Mammary epithelial cell (primary cell): Measurements from ENCODE around the gene GBX2.

ENCODE experiments used
- EZH2 ChIP-seq: IDR thresholded peaks from 2 replicates; pipeline ENCODE4 v1.6.1; 2012; ENCODE audit warnings: low read length, inconsistent platforms, borderline replicate concordance
- TF ChIP-seq, protein P1 (sequence below), 2 donors: IDR thresholded peaks in 1 of 2; conservative IDR thresholded peaks in 1 of 2; 2 replicates each; pipeline ENCODE4 v1.5.1; 2011 to 2012; ENCODE audit warnings: inconsistent platforms in 2 of 2, low read length in 2 of 2, mild to moderate bottlenecking in 2 of 2, control low read depth in 1 of 2, low read depth in 1 of 2; ENCODE audit not compliant: insufficient read depth in 1 of 2; ENCODE audit errors: extremely low read depth in 1 of 2

GRCh38 chr2:236217926-236218325, 49.7 kb upstream of the GBX2 start:
- TF ChIP-seq, protein P1, sequence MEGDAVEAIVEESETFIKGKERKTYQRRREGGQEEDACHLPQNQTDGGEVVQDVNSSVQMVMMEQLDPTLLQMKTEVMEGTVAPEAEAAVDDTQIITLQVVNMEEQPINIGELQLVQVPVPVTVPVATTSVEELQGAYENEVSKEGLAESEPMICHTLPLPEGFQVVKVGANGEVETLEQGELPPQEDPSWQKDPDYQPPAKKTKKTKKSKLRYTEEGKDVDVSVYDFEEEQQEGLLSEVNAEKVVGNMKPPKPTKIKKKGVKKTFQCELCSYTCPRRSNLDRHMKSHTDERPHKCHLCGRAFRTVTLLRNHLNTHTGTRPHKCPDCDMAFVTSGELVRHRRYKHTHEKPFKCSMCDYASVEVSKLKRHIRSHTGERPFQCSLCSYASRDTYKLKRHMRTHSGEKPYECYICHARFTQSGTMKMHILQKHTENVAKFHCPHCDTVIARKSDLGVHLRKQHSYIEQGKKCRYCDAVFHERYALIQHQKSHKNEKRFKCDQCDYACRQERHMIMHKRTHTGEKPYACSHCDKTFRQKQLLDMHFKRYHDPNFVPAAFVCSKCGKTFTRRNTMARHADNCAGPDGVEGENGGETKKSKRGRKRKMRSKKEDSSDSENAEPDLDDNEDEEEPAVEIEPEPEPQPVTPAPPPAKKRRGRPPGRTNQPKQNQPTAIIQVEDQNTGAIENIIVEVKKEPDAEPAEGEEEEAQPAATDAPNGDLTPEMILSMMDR (conservative IDR thresholded peaks at IDR 0.05 in 1 of 2, IDR thresholded peaks at IDR 0.05 in 1 of 2; ENCODE audit: extremely low read depth in 1 of 2, insufficient read depth in 1 of 2, low read depth in 1 of 2, low read length in 2 of 2) = no peak
- TF ChIP-seq EZH2 = no peak
